Liver (tissue), 9 donors: Measurements from ENCODE around the gene ADCY3. TPM values are rescaled to one million over a fixed set of nuclear protein-coding genes. Genes with fewer than 3 reads are reported as not detected.
A peak's percentile ranks its signal among the peaks of the same experiment; 100 is the strongest.

Source experiments
- DNase-seq: peaks from one replicate; pipeline ENCODE4 v3.0.0-alpha.2; 2017; ENCODE audit warnings: low spot score
- H3K27ac ChIP-seq, 2 donors: one replicate each; pipeline ENCODE4 v1.7.0; 2013; ENCODE audit warnings: inconsistent platforms in 2 of 2, low read length in 2 of 2, control low read depth in 1 of 2, low read depth in 1 of 2, mild to moderate bottlenecking in 1 of 2
- H3K27me3 ChIP-seq, 4 donors: one replicate each; pipeline versions ENCODE4 v1.6.1 to v1.7.0; 2013; ENCODE audit warnings: low read length in 3 of 4, inconsistent platforms in 1 of 4, mild to moderate bottlenecking in 1 of 4, moderate library complexity in 1 of 4; ENCODE audit not compliant: control insufficient read depth in 4 of 4, insufficient read depth in 4 of 4
- H3K36me3 ChIP-seq, 4 donors: one replicate each; pipeline versions ENCODE4 v1.6.1 to v1.7.0; 2013; ENCODE audit warnings: low read length in 3 of 4, mild to moderate bottlenecking in 3 of 4, low read depth in 1 of 4, moderate library complexity in 1 of 4; ENCODE audit not compliant: control insufficient read depth in 4 of 4, insufficient read depth in 3 of 4
- H3K4me1 ChIP-seq, 4 donors: one replicate each; pipeline versions ENCODE4 v1.6.1 to v1.7.0; 2013; ENCODE audit warnings: low read length in 3 of 4, mild to moderate bottlenecking in 3 of 4, moderate library complexity in 1 of 4; ENCODE audit not compliant: control insufficient read depth in 4 of 4, insufficient read depth in 4 of 4
- H3K4me3 ChIP-seq, 3 donors: one replicate each; pipeline versions ENCODE4 v1.6.1 to v1.7.0; 2013; ENCODE audit warnings: low read length in 3 of 3, control low read depth in 1 of 3, low read depth in 1 of 3, mild to moderate bottlenecking in 1 of 3
- H3K9ac ChIP-seq, 2 donors: one replicate each; pipeline ENCODE4 v1.7.0; 2013; ENCODE audit warnings: low read length in 2 of 2, mild to moderate bottlenecking in 2 of 2, moderate library complexity in 2 of 2, control low read depth in 1 of 2, low read depth in 1 of 2
- H3K9me3 ChIP-seq, 4 donors: one replicate each; pipeline versions ENCODE4 v1.6.1 to v1.7.0; 2013; ENCODE audit warnings: low read length in 3 of 4; ENCODE audit not compliant: control insufficient read depth in 4 of 4
- EGR1 ChIP-seq, 2 donors: IDR thresholded peaks; 2 replicates each; pipeline ENCODE4 v1.6.1; 2016 to 2018; ENCODE audit warnings: antibody characterized with exemption in 2 of 2, low read depth in 2 of 2
- FOXA1 ChIP-seq: IDR thresholded peaks from 2 replicates; pipeline ENCODE4 v1.6.1; 2016; ENCODE audit warnings: antibody characterized with exemption
- FOXA2 ChIP-seq: IDR thresholded peaks from 2 replicates; pipeline ENCODE4 v1.6.1; 2016; ENCODE audit warnings: antibody characterized with exemption
- GABPA ChIP-seq, 2 donors: IDR thresholded peaks in 1 of 2; conservative IDR thresholded peaks in 1 of 2; 2 replicates each; pipeline ENCODE4 v1.6.1; 2016; ENCODE audit warnings: antibody characterized with exemption in 2 of 2, mild to moderate bottlenecking in 1 of 2, moderate library complexity in 1 of 2
- HNF4G ChIP-seq: IDR thresholded peaks from 2 replicates; pipeline ENCODE4 v1.6.1; 2016; ENCODE audit warnings: antibody characterized with exemption
- RXRA ChIP-seq, 2 donors: IDR thresholded peaks; 2 replicates each; pipeline ENCODE4 v1.6.1; 2017 to 2018; ENCODE audit warnings: antibody characterized with exemption in 2 of 2, mild to moderate bottlenecking in 1 of 2
- SP1 ChIP-seq: IDR thresholded peaks from 2 replicates; pipeline ENCODE4 v1.6.1; 2018; ENCODE audit warnings: antibody characterized with exemption, mild to moderate bottlenecking
- TAF1 ChIP-seq: conservative IDR thresholded peaks from 2 replicates; pipeline ENCODE4 v1.6.1; 2016; ENCODE audit warnings: antibody characterized with exemption, mild to moderate bottlenecking
- YY1 ChIP-seq: IDR thresholded peaks from 2 replicates; pipeline ENCODE4 v1.6.1; 2016; ENCODE audit warnings: antibody characterized with exemption, mild to moderate bottlenecking
- WGBS: extraction: QIAGEN DNeasy Blood & Tissue Kit; methylation state at CpG from one replicate; pipeline ENCODE4 v1.1.7; 2013; 5-methylcytosine and 5-hydroxymethylcytosine counted together
- polyA plus RNA-seq, 2 donors: library from polyadenylated mRNA; stranded (reverse) in 1 of 2; unstranded in 1 of 2; fragments of 200-250 nt in 1 of 2; fragments of >200 nt in 1 of 2; fragmentation: Nextera tagmentation in 1 of 2; extraction: Ambion mirVana in 1 of 2; gene quantifications; one replicate each; pipeline versions ENCODE4 v1.2.1 to v1.2.3, GENCODE V29; 2013 to 2015
- total RNA-seq, 2 donors: library from RNA; depleted of rRNA; stranded (reverse); fragments of >200 nt; gene quantifications; one replicate each; pipeline ENCODE4 v1.2.3, GENCODE V29; 2014
- TF ChIP-seq, protein P1 (sequence below): fragments of 150-350 bp; IDR thresholded peaks from 2 replicates; pipeline ENCODE4 v1.5.1; 2017; ENCODE audit warnings: improper control_type of control experiment, low read depth, low read length; ENCODE audit not compliant: missing input control
- TF ChIP-seq, protein P2 (sequence below): IDR thresholded peaks from 2 replicates; pipeline ENCODE4 v1.6.1; 2016; ENCODE audit warnings: antibody characterized with exemption
- TF ChIP-seq, protein P3 (sequence below): IDR thresholded peaks from 2 replicates; pipeline ENCODE4 v1.6.1; 2016; ENCODE audit warnings: antibody characterized with exemption
- donor health status: healthy.
- donor health status: healthy.
- donor health status: healthy.
- donor health status: healthy.
- donor health status: healthy.

Gene ADCY3
- total RNA-seq (1 to 10 TPM; 7.1 to 8.4 TPM), polyA plus RNA-seq (1 to 10 TPM in 1 of 2 donors, under 1 TPM in 1; 0.99 to 5.6 TPM)

DNA sequence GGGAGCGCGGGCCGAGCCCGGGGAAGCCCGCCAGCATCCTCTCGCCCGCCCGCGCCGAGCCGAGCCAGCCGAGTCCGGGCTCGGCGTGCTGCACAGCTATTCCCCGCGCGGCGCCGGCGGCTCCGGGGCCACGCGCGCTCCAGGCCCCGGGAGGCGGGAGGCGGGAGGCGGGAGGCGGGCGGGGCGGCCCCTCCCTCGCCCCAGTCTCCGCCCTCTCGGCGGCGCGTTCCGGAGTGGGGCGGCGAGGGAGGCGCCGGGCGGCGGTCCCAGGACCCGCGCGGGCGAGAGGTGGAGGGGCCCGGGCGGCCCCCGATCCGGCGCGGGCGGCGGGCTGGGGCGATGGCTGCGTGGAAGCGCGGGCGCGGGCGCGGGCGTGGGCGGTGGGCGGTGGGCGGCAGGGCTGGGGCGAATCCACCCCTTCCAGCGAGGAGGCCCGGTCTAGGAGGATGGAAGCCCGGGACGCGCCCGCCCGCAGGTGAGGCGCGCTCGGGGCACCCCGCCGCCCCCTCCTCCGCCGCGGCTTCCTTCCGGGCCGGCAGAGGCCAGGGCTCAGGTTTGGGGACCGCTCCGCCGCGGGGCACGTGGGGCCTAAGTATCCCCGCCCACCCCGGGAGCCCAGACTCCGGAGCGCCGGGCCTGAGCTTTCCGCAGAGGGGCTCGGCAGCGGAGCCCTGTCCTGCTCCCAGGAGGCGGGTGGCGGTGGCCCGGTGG, at the start of gene ADCY3:
TSS of gene ADCY3 (minus strand) at position 140 of the 711 bp plus-strand sequence. CDS start 1,250 bp downstream, outside the sequence.
- no peaks in the 10 kb centered on the region for H3K9me3 ChIP-seq
- peak; percentile 41 for DNase-seq
- TF ChIP-seq RXRA (IDR thresholded peaks at IDR 0.05), result no peak
- no peak for TF ChIP-seq GABPA (IDR thresholded peaks at IDR 0.05 in 1 of 2, conservative IDR thresholded peaks at IDR 0.05 in 1 of 2)
- TF ChIP-seq, protein P1, sequence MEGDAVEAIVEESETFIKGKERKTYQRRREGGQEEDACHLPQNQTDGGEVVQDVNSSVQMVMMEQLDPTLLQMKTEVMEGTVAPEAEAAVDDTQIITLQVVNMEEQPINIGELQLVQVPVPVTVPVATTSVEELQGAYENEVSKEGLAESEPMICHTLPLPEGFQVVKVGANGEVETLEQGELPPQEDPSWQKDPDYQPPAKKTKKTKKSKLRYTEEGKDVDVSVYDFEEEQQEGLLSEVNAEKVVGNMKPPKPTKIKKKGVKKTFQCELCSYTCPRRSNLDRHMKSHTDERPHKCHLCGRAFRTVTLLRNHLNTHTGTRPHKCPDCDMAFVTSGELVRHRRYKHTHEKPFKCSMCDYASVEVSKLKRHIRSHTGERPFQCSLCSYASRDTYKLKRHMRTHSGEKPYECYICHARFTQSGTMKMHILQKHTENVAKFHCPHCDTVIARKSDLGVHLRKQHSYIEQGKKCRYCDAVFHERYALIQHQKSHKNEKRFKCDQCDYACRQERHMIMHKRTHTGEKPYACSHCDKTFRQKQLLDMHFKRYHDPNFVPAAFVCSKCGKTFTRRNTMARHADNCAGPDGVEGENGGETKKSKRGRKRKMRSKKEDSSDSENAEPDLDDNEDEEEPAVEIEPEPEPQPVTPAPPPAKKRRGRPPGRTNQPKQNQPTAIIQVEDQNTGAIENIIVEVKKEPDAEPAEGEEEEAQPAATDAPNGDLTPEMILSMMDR, result no peak
- H3K27me3 ChIP-seq, result peaks cover 0 to 3% (median 0%) of the 10 kb centered on the region in 4 donors
- peak within 1 kb of the TSS in 2 of 3 donors; percentile 35 to 73 for H3K4me3 ChIP-seq
- peaks cover 0 to 13% (median 7%) of the 10 kb centered on the region in 4 donors for H3K4me1 ChIP-seq
- 1% methylated on average over 103 of the region's 103 CpGs for WGBS
- H3K9ac ChIP-seq, result no peak within 1 kb of the TSS
- peak within 1 kb of the TSS in 1 of 2 donors; percentile 18 for H3K27ac ChIP-seq
- no peaks in the 10 kb centered on the region for H3K36me3 ChIP-seq

DNA sequence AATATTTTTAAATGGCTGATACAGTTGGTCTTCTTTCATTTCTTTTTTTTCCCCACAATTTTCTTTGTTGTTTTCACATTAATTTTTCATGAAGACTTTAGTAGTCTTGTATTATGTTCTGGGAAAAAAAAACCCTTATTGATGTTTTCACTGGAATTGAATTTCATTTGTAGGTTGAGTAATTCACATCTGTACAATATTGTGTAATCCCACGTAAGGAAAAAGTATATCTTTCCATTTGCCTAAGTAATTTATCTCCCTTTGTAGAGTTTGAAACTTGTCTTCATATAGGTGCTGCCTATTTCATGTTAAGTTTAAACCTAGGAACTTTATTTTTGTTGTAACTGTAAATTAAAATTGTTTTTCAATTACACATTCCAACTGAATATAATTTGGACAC, 49.7 kb upstream of the ADCY3 start:
- Histone ChIP-seq H3K9ac (no peak overlapping the region), H3K36me3 (peaks cover 1 to 12% (median 3%) of the 10 kb centered on the region in 4 donors), H3K9me3 (no peaks in the 10 kb centered on the region), H3K27me3 (no peaks in the 10 kb centered on the region), H3K27ac (no peak overlapping the region), H3K4me1 (peaks cover 0 to 9% (median 0%) of the 10 kb centered on the region in 4 donors), H3K4me3 (no peak overlapping the region)
- TF ChIP-seq, protein P2, sequence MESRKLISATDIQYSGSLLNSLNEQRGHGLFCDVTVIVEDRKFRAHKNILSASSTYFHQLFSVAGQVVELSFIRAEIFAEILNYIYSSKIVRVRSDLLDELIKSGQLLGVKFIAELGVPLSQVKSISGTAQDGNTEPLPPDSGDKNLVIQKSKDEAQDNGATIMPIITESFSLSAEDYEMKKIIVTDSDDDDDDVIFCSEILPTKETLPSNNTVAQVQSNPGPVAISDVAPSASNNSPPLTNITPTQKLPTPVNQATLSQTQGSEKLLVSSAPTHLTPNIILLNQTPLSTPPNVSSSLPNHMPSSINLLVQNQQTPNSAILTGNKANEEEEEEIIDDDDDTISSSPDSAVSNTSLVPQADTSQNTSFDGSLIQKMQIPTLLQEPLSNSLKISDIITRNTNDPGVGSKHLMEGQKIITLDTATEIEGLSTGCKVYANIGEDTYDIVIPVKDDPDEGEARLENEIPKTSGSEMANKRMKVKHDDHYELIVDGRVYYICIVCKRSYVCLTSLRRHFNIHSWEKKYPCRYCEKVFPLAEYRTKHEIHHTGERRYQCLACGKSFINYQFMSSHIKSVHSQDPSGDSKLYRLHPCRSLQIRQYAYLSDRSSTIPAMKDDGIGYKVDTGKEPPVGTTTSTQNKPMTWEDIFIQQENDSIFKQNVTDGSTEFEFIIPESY, result no peak
- TF ChIP-seq SP1, result no peak
- no peak for TF ChIP-seq EGR1 (IDR thresholded peaks at IDR 0.05; ENCODE audit: low read depth in 2 of 2)
- TF ChIP-seq YY1, result no peak
- no peak for TF ChIP-seq HNF4G
- TF ChIP-seq, protein P3, sequence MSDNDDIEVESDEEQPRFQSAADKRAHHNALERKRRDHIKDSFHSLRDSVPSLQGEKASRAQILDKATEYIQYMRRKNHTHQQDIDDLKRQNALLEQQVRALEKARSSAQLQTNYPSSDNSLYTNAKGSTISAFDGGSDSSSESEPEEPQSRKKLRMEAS, result no peak
- no peak for TF ChIP-seq FOXA1
- 49% methylated on average over 1 of the region's 1 CpG for WGBS
- DNase-seq, result no peak

DNA sequence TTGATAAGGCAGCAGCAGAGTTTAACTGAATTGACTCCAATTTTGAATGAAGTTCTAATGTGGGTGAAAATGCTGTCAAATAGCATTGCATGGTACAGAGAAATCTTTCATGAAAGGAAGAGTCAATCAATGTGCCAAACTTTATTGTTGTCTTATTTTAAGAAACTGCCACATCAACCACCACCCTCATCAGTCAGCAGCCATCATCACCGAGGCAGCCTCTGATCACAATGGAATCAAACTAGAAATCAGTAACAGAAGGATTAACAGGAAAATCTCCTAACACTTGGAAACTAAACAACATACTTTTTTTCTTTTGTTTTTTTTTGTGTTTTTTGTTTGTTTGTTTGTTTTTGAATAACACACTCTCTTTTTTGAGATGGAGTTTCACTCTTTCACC, 41.9 kb upstream of the ADCY3 start:
- Histone ChIP-seq H3K27ac (no peak overlapping the region), H3K4me3 (no peak overlapping the region), H3K4me1 (no peaks in the 10 kb centered on the region), H3K27me3 (no peaks in the 10 kb centered on the region), H3K9me3 (no peaks in the 10 kb centered on the region), H3K9ac (no peak overlapping the region), H3K36me3 (peaks cover 5 to 41% (median 26%) of the 10 kb centered on the region in 4 donors)
- 94% methylated on average over 1 of the region's 1 CpG for WGBS
- DNase-seq, result no peak
- no peak for TF ChIP-seq HNF4G
- TF ChIP-seq TAF1, result no peak
- no peak for TF ChIP-seq EGR1 (IDR thresholded peaks at IDR 0.05; ENCODE audit: low read depth in 2 of 2)
- TF ChIP-seq RXRA (IDR thresholded peaks at IDR 0.05), result no peak
- no peak for TF ChIP-seq FOXA1
- TF ChIP-seq FOXA2, result no peak
